HG03442 (cell line): ENCODE measurements around the gene OSBPL6.
A peak's percentile ranks its signal among the peaks of the same experiment; 100 is the strongest.

Source experiments
- ATAC-seq: cut with Tn5 transposase; IDR thresholded peaks from one replicate; pipeline ENCODE4 v1.9.1; 2021; ENCODE audit warnings: mild to moderate bottlenecking, moderate library complexity; ENCODE audit not compliant: unreplicated experiment

Gene OSBPL6

DNA sequence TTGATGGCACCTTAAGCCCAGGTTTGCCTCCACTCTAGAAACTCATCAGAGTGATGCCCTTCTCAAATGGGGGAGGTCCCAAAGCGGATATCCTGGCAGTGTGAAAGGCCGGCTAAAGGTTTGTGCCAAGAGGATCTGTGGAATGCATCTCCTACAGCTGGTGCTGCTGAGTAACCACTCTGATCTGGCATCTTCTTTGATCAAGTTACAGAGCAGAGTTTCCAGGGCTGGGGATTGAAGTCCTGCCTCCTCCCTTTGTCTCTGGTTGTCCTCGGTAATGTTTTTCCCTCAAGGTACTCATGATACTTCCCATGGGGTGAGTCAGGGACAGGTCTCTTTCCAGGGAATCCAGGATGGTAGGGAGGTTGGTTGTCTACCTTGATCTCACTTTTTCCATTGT lies 232.1 kb downstream of the OSBPL6 start:
- ATAC-seq: no peak

DNA sequence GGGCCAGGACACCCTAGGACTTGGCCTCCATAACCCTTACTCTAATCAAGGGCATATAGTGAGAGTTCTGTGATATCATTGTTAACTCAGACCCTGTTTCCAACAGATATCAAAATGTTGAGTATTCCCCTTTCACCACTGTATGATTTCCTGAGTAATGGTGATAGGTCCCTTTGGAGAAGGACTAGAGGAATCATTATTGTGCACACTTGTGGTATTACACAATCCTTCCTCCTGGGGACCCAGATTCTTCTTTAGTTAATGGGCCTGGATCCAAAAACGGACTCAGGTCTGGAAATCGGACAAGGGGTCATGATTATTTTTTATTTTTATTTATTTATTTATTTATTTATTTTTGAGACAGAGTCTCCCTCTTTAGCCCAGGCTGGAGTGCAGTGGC lies 233.1 kb downstream of the OSBPL6 start:
- ATAC-seq: no peak

DNA sequence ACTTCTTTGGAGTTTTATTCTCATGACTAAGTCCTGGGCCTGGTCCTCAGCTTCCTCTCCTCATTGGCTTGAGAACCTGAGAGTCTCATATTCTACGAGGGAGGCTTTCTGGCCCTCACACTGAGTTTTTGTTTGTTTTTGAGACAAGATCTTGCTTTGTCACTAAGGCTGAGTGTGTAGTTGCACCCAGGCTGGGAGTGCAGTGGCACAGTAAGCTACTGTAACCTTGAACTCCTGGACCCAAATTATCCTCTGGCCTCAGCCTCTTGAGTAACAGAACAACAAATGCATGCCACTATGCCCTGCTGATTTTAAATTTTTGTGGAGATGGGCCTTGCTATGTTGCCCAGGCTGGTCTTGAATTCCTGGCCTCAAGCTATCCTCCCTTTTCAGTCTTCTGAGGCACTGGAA lies 234.1 kb downstream of the OSBPL6 start:
- ATAC-seq: no peak

DNA sequence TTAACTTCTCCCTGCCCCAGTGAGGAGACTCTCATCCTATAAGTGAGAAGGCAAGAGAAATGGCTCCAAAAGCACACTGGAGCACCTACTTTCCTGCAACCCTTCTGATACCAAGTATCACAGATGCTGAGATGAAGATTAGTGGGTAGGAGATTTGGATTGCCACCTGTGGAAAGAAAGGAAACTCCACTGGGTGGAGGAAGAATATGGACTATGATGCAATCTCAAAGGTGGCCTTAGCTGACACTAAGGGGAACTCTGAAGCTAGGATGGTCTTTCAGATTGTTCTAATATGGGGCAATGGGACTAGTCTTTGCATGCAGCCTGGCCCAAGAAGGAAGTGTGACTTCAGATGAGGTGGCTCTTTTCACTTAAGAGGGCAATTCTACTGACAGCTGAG lies 235.0 kb downstream of the OSBPL6 start:
- ATAC-seq: no peak

DNA sequence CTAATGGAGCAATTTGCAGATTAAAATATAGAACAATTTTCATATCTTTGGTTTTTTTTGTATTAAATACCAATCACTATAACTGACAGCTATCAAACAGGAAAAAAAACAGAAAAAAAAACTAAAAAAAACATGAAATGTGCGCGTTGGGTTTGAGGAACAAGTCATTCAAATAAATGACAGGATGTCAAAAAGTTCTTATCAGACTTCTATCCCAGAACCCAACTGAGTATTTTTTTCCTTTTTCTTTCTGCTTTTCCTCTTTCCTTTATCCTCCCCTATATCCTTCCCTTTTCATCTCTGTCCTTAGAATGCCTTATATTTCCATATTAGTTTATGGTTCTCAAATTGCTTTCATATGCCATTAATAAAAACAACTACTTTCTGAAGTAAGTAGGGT lies 242.3 kb downstream of the OSBPL6 start:
- no peak for ATAC-seq

DNA sequence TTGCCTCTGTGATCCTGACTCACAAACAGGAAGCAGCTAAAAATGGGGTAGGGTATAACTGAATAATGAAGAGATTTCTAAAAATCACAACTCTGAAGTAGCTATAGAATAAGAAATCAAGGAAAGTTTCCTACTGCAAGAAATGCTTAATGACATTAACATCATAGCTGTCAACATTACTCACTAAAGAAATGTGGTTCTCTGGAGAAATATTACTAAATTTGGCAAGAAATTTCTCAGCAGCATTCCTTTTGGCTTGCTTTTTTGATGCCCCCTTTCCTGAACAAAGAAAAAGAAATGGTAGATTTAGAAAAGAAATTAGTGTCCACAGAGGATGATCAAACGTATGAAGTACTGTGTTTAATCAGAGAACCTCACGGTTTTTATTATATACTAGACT lies 247.1 kb downstream of the OSBPL6 start:
- no peak for ATAC-seq

DNA sequence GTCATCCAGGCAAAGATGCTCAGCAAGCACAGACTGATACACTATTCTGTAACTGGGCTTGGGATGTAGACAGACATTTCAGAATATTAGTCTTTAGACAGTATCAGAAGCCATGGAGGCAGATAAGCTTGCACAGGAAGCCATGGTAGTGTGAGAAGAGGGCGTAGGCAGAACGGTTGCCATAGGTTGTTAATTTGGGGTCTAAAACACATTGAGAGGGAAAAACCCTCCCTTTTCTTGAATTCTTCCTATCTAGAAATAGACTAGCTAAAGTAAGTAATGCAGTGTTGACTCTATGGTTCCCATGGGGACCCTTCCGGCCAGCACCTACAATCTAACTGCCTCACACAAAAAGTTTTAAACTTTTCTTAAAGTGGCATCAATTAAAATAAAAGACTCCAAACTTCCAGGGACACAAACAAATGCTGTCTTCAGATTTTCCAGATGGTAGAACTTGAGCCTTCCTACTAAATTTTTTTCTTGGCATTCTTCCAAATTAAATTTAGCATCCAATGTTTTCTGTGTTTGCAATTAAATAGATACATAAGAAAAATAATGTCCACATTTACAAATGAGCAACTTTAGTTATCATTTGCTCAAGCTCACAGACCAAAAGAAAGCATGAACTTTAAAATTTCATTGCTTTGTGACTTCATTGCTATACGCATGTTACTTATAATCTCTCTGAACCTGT lies 254.8 kb downstream of the OSBPL6 start:
- no peak for ATAC-seq

DNA sequence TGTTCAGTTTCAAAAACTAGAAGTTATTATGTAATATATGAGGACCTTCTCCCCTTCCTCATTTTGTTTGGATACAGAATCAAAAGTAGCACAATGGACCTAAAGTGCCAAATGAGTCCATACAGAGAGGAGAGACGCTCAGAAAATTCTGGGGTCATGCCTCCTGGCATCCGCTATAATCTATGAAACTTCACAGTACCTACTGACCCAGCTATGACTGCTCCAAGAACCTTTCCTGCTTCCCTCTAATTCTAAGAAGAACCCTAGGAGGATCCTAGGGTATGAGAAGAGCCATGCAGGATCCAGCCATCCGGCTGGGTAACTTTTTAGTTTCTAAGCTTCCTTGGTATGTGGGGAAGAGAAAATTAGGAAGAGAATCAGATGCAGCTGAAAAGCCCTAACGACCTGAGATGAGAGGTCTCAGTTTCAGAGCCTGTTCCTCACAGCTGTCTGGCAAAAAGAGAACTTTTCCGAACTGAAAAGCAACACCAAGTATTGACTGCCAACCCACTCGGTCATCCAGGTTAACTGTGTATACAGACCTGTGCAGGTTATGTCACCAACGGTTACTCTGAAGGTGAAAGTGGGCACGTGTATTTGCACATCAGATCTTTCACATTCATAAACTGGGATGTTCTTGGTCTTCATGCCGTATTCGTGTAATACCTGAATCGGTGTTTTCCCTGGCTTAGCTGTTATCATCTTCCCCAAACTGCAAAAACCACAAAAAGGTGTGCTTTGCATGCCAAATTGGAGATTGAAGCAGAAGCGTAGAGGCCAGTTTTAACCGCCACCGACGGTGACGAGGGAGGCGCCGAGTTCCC lies 255.6 kb downstream of the OSBPL6 start:
- no peak for ATAC-seq

DNA sequence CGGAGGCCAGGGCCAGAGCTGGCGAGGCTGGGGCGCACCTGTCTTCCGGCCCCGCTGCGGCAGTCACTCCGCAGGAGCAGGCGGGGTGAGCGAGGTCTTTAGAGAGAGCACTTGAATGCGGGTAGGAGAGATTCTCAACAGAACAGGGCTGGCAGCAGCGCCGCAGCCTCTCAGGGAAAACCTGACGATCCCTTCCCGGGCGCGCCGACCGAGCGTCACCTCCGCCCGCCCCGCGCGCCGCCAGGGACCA lies 256.1 kb downstream of the OSBPL6 start:
- peak; percentile 40 for ATAC-seq

DNA sequence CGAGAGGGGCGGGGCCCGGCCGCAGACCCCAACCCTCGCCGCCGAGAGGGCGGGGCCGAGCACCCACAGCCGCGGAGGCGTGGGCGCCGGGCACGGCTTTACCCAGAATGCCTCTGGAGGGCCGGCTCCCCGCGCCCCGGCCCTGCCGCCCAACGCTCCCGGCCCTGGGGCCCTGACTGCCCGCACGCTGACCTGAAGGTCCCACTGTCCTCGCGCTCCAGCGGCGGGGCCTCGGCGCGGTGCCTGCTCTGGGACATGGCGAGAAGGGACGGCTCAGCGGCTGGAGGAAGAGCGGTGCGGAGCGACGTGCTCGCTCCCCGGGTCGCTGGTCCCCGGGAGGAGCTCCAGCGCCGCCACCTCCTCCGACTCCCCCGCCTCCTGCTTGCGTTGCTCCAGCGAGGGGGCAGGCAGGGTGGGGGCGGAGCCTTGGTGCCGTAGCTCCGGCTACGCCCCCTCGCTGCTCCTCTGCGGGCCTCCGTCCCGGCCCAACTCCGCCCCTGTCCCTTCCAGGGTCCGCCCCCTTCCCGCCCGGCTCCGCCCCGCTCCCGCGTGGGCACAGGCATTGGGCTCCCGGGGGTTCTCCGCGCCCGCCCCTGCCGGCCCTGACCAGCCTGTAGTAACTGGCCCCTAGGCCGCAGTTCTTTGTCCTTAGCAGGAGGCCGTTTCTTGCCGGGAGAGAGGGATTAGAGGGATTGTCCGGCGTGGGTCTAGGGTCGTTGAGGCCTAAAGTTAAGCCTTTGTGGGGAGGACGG lies 256.6 kb downstream of the OSBPL6 start, which contains the start of the genes PJVK and PRKRA:
PJVK (plus strand) TSS at position 605 of the 752 bp plus-strand sequence. CDS start 2,032 bp downstream, outside the sequence.
PRKRA (minus strand) TSS at position 402 of the 752 bp plus-strand sequence; CDS start at position 257, 145 bp downstream.
- ATAC-seq: peak; percentile 76

DNA sequence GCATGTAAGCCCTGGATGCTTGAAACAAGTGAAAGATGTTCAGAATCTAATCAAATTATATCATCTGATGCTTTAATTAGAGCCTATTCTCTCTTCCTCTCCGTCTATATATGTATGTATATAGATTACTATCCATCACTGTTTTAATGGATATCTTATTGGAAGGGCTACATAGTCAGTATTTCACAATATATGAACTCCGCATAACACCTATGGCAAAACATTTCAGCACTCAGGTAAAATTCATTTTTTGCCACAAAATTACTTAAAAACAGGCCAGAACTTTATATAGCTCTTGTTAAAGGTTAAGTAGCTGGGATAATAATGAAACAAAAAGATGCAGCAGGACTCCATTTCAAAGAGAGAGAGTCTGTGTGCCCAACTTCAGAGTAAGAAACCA lies 258.0 kb downstream of the OSBPL6 start:
- no peak for ATAC-seq
